GM19395 (cell line): ENCODE results near the gene DGKQ.

Source experiments
- ATAC-seq: cut with Tn5 transposase; IDR thresholded peaks from one replicate; pipeline ENCODE4 v1.9.1; 2021; ENCODE audit warnings: mild to moderate bottlenecking, moderate library complexity; ENCODE audit not compliant: unreplicated experiment

The DGKQ gene

GRCh38 chr4:973431-974397, at the start of gene DGKQ:
TSS of gene DGKQ (minus strand) at chr4:973569. CDS start at chr4:973482, 87 bp downstream.
- peak; percentile 61 for ATAC-seq

DNA sequence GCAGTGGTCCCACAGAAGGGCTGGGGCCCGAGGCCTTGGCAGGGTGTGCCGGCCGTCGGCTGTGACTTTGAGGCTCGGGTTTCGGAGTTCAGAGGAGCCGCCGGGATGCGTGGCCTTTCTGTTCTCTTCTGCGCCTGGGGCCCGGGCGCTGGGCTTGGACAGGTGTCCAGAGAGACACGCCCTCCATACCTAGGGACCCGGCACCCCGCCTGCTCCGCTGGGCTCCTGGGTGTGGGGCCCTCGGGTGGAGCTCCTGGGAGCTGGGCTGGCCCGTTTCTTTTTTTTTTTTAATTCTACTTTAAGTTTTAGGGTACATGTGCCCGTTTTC, 49.3 kb upstream of the DGKQ start:
- no peak for ATAC-seq

- no peak for ATAC-seq
Measured at GRCh38 chr4:1022051-1022738, 48.8 kb upstream of the DGKQ start.

GRCh38 chr4:1021386-1022050, 48.1 kb upstream of the DGKQ start:
- ATAC-seq: peak; percentile 72

GRCh38 chr4:1019729-1020470, 46.5 kb upstream of the DGKQ start:
- no peak for ATAC-seq

- no peak for ATAC-seq
Measured at GRCh38 chr4:1019320-1019719, 46.0 kb upstream of the DGKQ start.

DNA sequence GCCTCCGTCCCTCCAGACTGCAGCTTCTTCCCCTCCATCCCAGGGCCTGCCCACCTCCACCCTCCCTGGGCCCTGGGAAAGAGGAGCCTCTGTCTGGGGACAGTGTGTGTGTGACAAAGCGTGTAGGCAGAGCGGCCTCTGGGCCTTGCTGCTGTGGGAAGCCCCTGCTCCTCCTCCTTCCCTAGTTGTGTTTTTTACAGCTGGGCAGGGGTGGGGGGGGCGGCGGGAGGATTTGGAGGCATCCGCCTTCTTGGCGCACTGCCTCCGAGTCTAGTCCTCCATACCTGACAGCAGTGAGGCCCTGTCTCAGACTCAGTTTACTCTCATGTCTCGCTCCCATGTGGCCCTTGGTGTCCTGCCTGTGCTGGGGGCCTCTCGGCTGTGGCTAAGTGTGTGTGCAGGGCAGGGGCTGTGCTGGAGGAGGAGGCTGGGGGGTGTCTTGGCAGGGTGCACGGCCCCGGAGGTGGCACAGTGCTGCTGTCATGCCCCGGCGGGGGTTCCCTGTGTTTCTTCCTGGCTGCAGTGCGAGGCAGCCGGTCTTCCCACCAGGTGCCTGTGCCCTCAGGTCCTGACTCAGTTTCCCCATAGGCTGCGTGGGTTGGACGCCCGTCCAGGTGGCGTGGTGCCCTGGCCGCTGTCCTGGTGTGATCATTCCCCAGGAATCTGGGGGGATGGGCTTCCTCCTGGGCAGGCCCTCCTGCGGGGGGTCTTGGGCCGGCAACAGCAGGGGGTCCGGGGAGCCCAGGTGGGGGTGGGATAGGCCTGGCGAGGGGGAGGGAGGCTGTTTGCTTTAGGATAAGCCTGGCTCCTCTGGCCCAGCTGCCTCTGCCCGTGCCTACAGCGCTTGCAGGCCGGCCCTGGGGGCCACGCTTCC, 45.0 kb upstream of the DGKQ start:
- no peak for ATAC-seq

DNA sequence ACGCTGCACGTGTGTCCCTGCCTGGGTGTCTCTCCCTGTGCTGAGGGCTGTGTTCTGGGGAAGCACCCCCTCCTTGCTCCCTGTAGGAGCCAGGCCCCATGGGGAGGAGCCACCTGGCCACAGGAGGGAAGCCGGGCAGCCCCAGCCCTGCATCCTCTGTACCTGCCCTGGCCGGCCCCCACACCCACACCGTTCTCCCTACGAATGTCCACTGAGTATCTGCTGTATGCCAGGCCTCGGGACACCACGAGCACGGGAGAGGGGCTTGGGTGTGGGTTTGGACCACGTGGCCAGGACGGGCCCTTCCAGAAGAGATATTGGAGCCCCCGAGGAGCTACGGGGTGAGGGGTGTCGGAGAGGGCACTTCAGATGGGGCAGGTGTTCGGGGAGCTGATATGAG, 44.3 kb upstream of the DGKQ start:
- no peak for ATAC-seq

DNA sequence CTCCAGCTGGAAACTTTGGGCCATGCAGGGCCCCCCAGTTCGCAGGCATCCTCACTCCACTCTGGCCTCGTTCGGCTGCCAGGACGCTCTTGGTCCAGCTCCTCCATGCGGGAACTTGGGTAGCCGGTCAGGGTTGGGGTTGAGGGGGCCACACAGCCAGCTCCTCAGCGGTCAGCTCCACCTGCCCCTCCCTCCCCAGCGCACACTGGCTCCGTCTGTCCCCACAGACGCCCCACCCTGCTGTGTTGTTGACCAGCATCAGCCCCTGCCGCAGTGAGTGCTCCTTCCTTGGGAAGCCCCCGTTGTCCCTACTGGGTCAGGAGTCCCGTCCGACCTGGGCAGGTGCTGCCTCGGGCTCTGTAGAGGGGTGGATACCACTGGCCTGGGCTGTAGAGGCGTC, 43.8 kb upstream of the DGKQ start:
- no peak for ATAC-seq

- no peak for ATAC-seq
Measured at GRCh38 chr4:1015746-1016145, 42.4 kb upstream of the DGKQ start.

GRCh38 chr4:1015179-1015578, 41.8 kb upstream of the DGKQ start:
- ATAC-seq: no peak

GRCh38 chr4:1014291-1015167, 41.2 kb upstream of the DGKQ start:
- ATAC-seq: no peak

- ATAC-seq: no peak
Measured at GRCh38 chr4:1013225-1014073, 40.1 kb upstream of the DGKQ start.

DNA sequence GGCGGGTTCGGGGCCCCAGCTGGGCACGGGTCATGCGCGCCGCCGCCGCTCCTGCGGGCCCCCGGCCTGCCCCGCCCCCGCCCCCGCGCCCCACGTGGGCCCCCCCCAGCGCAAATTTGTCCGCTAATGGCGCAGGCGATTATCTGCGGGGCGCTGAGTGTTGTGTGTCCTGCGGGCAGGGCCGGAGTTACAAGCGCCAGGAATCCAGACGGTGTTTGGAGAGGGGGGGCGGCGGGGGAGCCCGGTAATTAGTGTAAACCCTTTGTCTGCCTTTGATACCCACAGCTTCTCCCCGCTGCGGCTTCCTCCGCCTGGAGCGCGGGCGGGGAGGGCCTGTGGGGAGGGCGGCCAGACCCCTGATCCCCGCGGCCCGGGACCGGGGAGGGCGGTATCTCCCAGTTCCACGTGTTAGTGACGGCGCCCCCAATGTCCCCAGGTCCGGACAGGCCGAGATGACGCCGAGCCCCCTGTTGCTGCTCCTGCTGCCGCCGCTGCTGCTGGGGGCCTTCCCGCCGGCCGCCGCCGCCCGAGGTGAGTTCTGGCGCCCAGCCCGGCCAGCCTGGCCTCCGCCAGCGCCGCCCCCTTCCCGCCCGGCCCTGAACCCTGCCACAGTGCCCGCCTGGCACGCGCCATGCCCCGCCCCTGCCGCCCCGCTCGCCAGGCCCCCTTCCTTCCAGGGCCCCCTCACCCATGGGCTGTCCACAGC, 38.8 kb upstream of the DGKQ start:
- no peak for ATAC-seq

- no peak for ATAC-seq
Measured at GRCh38 chr4:1011666-1012033, 38.3 kb upstream of the DGKQ start.

DNA sequence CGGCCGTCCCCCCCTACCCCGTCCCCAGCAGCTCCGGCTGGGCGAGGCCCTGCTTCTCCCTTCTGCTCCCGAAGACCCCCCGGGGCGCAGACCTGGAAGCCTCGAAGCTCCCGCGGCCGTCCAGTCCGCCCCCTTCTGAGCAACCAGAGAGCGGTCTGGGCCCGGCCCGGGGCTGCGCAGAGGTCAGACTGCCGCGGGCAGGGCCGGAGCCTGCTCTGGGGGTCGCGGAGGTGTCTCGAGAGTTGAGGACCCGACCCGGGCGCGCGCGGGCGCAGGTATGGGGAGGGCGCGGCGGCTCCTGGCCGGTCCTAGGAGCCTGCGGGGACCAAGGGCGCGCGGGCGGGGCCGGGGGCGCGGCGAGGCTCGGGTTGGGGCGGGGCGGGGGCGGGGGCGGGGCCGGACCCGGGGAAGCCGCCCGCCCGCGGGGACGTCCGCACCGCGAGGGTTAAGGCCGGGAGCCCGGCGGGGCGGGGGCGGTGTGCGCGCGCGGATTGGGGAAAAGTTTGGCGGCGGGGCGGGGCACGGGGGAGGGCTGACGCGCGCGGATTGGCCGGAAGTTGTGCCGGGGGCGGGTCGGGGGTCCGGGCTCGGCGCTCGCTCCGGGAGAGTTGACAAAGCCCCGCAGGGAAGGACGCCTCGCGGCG, 37.8 kb upstream of the DGKQ start, which contains the start of gene FGFRL1:
Gene FGFRL1 (plus strand): TSS at position 605 of the 644 bp plus-strand sequence. CDS start 860 bp downstream, outside the sequence.
- ATAC-seq: no peak
